GM18951 (cell line): ENCODE data around the gene SLC28A1.
"Not testable (repeated sequence)": the region's sequence is repeated elsewhere in the genome, so short reads cannot be mapped to it uniquely, and the experiment has no call there.

Experiments
- POLR2A ChIP-seq: IDR thresholded peaks from 4 replicates; pipeline ENCODE4 v1.6.1; 2011; ENCODE audit warnings: mild to moderate bottlenecking; ENCODE audit not compliant: insufficient read length, insufficient read depth; ENCODE audit errors: extremely low read depth
- in situ Hi-C: fragments of 300-500 bp; cut with MboI; formaldehyde crosslinking; loops from one replicate; pipeline ENCODE4 v1.12.0; 2022; ENCODE audit warnings: low sequenced_read_pairs, mixed read lengths, inconsistent platforms; ENCODE audit not compliant: unreplicated experiment

SLC28A1 gene

GRCh38 chr15:84883916-84884781 is at the start of gene SLC28A1:
Gene SLC28A1, plus strand, starts transcription at chr15:84884662. Its CDS starts 3,099 bp downstream, at chr15:84887761.
- in situ Hi-C loops: loop anchor here (25.0 kb wide), 1 partner anchor 297 kb away; no protein-coding TSS in a partner anchor
- no peak for TF ChIP-seq POLR2A

- in situ Hi-C loops: no loop called here
Measured at GRCh38 chr15:84834969-84835368, 49.5 kb upstream of the SLC28A1 start.

GRCh38 chr15:84835661-84836337 is 48.7 kb upstream of the SLC28A1 start:
- in situ Hi-C loops: no loop called here
- no peak for TF ChIP-seq POLR2A

More at GRCh38 chr15:84834969-84835368, 49.5 kb upstream of the SLC28A1 start:
- TF ChIP-seq POLR2A: no peak

DNA sequence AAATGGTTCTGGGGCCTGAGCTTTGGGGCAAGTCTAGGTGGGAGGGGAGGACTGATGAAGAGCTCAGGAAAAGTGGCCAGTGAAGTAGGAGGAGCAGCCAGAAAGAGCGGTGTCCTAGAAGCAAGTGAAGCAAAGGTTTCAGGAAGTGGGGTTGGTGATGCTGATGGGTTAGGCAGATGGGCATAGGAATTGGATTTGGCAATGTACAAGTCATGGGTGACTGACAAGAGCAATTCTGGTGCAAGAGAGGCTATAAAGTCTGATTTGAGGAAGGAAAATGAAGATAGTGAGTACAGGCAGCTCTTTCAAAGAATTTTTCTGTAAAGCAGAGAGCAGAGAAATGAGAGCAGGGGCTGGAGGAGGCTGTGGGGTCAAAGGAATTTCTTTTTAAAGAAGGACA is 47.6 kb upstream of the SLC28A1 start:
- TF ChIP-seq POLR2A: no peak
- in situ Hi-C loops: no loop called here

- TF ChIP-seq POLR2A: no peak
- in situ Hi-C loops: no loop called here
Measured at GRCh38 chr15:84839714-84840113, 44.7 kb upstream of the SLC28A1 start.

DNA sequence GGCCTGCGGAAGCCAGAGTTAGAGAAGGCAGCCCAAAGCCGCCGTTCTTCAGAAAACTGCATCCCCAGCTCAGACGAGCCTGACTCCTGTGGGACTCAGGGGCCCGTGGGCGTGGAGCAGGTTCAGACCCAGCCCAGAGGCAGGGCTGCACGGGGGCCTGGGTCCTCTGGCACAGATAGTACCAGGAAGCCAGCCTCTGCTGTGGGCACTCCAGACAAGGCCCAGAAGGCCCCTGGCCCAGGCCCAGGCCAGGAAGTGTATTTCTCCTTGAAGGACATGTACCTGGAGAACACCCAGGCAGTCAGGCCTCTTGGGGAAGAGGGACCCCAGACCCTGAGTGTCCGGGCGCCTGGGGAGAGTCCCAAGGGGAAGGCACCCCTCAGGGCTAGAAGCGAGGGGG is 44.2 kb upstream of the SLC28A1 start:
- in situ Hi-C loops: no loop called here
- no peak for TF ChIP-seq POLR2A

DNA sequence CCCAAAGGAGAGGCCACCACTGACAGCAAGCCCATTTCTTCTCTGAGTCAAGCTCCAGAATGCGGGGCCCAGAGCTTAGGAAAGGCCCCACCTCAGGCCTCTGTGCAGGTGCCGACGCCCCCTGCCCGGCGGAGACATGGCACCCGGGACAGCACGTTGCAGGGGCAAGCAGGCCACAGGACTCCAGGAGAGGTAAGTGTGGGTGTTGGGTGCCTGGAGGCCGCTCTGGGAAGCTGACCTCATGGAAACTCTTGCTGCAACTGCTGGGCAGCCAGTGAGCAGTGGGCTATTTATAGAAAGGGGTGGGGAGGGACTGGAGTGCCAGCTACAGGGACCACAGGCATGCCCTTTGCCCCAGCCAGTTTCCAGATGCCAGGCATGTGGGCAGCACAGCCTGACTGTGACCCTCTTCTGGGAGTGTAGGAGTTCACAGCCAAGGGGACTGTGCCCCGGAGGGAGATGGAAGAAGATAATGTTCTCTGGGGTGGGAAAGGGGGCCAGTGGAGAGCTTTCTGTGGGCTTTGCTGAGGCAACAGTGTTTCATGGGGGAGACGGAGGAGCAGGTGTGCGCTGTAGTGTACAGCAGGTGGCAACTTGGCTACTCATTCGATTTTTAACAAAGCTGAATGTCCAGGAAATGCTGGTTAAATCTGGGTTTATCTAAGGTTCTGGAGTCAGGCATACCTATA is 43.6 kb upstream of the SLC28A1 start:
- in situ Hi-C loops: no loop called here
- TF ChIP-seq POLR2A: no peak

- in situ Hi-C loops: no loop called here
- TF ChIP-seq POLR2A: no peak
Measured at GRCh38 chr15:84842781-84843180, 41.7 kb upstream of the SLC28A1 start.

DNA sequence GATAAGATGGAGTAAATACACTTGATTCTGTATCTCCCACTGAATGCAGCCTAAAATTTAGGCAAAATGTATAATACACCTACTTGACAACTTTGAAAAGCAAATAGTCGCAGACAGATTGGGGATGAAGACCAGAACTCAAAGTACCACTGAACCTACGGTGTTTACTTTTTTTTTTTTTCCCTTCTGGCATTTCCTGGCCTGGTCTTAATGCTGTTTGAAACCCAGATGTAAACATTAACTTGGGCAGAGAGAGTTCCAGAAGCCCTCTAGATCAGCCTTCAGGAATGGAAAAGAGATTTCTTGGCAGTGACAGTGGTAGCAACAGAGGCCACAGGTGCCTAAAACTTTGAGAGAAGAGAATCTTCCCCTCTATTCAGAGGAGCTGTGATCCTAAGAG is 39.5 kb upstream of the SLC28A1 start:
- no peak for TF ChIP-seq POLR2A
- in situ Hi-C loops: no loop called here

- in situ Hi-C loops: not testable (repeated sequence)
Measured at GRCh38 chr15:84845631-84846030, 38.8 kb upstream of the SLC28A1 start.

- no peak for TF ChIP-seq POLR2A
- in situ Hi-C loops: no loop called here
Measured at GRCh38 chr15:84846269-84846668, 38.2 kb upstream of the SLC28A1 start.

DNA sequence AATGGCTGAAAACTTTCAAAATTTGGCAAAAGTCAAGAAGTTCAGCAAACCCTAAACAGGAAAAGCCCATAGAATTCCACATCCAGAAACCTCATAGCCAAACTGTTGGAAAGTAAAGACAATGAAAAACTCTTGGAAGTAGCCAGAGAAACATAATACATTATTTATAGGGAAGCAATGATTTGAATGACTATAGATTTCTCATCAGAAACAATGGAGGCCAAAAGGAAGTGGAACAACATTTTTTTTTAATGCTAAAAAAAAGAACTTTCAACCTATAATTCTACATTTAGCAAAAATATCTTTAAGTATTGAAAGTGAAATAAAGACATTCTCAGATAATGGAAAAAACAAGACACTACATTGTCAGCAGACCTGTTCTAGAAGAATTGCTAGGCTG is 37.1 kb upstream of the SLC28A1 start:
- in situ Hi-C loops: no loop called here
- TF ChIP-seq POLR2A: no peak

DNA sequence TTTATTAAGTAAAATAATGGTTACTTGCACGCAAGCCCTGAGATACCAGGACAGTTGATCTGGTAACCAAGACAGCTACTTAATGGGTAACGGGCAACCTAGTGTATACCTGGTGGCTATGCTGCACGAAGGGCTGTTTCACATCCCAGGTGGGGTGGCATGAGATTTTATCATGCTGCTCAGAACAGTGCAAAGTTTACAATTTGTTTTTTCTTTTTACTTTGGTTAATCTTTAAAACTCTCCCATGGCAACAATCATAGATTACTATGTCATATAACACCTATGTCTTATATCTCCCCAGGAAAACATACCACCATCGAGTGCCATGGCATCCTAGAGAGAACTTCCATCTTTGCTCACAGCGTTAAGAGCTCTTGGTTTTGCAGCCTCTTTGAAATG is 32.2 kb upstream of the SLC28A1 start:
- TF ChIP-seq POLR2A: no peak
- in situ Hi-C loops: no loop called here
